GM19035 (cell line): Measurements from ENCODE around the gene ANKS1B.

Experiments
- ATAC-seq: cut with Tn5 transposase; IDR thresholded peaks from one replicate; pipeline ENCODE4 v1.9.1; 2021; ENCODE audit not compliant: unreplicated experiment

Gene ANKS1B

DNA sequence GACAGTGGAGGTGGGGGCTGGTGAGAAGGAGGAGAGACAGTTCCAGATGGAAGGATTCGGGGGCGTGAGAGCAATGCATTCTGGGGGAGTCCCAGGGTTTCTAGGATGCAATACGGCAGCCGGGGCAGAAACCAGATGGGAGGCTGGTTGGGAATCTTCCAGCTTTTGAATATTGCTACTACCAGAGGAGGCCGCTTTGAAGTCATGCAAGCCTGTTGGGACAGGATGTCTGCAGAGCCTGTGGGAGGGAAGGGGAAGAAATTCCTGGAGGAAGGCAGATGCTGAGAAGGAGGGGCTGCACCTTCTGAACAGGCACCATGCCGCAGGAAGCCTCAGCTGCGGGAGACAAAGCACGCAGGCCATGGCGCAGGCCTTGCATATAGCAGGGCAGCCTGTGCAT lies 1234.2 kb downstream of the ANKS1B start:
- no peak for ATAC-seq

DNA sequence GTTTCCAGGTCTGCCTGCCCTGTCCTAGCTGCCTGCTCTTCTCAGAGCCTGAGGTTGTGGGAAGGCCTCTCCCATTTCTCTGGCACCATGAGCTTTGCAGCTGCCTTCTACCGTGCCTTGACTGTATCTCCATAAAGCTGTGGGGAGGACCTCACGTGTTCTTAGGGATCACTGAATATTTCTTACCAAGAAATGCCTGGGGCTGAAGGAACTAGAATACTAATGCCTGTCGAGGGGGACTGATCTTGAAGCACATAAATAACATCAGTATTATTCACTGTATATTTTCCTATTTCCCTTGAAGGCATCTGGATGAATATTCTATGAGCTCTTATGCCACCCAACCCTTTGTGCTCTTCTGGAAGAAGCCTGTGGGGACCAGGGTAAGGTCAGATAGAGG lies 1236.3 kb downstream of the ANKS1B start:
- ATAC-seq = no peak

DNA sequence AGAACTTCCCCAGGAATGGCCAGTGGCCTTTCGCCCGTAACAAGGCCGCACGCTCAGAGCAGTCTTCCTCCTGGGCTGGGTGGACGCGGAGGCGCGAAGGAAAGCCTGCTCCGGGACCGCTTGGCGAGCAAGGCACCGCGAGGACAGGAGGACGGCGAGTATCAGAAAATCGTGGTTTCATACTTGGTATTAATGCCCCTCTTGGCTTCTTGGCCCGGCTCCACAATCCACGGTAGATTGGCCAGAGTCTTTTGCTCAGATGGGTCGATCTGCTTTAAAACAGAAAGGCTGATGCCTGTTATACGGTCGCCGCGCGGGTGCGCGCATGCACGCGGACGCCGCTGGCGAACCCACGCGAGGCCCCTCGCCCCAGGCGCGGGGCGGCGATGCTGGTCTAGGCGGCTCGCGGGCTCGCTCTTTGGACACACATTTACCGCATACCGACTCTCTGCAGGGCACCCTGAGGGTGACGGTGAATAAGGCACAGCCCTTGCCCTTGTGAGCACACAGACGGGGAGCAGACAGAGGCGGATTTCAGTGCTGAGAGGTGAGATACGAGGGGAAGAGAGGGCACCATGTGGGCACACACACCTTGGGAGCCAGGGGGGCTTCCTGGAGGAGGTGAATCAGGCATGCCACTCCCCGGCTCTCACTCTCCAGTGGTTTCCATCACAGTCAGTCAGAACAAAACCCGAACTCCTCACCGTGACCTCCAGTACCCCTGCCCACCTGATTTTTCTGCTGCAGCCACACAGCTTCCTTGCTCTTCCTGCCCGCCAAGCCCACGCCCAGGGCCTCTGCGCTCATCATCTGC lies 1239.0 kb downstream of the ANKS1B start:
- peak; percentile 54 for ATAC-seq

DNA sequence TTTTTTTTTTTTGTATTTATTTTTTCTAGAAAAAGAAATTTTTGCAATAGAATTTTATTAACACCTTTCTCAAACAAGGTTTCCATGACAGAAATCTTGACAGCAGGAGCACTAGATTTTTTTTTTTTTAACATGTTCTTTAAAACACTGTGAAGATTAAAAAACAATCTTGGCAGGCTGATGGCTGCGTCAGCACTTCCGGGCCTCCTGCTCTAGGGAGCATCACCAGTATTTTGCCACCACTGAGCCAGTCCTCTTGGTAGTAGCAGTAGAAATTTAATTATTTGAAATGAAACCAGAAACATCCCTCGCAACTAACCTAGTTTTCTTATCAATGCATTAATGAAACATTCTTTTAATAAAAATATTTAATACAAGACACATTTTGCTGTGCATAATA lies 1240.1 kb downstream of the ANKS1B start:
- ATAC-seq = no peak

DNA sequence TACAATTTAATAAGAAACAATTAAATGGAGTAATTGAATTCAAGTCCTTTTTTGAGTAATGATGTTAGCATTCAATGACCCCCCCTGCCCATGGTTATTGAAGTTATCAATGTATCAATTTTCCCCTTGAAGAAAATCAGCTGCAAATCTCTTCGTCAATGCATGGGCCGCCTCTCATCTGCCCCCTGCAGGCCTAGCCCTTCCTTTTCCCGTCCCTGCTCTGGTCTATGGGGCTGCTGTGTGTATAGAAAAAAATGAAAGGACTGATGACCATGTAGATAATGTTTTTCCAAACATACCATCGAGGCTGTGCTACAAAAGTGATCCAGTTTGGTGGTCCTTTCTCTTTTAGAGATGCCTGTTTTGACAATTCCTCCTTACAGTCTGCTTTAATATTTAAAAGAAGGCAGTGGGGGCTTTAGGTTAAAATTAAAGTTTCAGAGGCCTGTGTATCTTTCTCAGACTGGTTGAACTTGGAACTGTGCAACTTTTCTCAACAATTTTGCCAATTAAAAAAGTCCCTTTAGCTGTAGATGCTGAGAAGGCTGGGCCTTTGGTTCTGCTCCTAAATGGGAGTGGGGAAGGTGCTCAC lies 1241.3 kb downstream of the ANKS1B start:
- ATAC-seq = no peak

DNA sequence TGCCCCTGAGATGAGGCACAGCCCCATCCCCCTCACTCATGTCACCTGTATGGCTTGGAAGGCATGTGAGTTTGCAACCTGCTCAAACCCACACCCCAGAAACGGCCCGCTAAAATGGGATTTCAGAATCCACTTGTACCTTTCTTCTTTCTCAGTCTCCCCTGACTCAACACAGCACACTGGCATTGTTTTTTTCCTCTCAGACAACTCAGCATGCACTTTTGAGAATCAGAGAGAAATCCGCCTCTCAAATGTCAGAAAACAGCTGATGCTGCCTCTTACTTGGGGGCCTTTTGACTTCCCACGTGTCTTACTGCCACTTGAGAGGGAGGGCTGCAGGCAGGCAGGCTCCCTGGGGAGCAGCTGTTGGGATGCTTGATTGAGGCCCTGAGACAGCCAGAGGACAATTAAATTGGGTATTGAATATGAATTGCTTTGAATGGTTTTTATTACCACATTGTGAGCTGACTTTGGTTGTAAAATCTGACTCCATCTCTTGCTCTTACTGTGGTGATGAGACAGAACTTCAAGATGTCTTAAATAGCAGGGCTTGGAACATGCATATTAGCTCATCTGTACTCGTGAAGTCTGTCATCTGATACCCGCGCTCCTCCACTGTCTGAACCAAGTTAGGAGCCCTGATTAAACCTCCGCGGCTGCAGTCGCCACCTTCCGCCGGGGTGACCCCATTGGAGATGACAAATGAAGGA lies 1243.0 kb downstream of the ANKS1B start:
- no peak for ATAC-seq

DNA sequence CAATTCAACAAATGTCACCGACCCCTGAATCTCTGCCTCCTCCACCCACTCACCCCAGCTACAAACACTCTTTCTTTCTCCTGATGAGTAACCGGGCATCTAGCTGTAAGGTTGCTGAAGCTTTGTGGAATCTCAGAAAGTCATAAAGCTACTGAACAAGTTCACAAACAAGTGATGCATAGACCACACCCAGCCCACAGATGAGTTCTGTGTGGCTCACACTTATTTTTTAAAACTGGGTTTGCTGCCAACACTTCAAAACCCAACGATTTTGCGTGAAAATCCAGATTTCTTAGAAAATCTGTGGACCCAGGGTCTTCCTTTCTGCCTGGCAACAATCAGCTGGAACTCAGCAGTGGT lies 1243.6 kb downstream of the ANKS1B start:
- ATAC-seq = no peak

DNA sequence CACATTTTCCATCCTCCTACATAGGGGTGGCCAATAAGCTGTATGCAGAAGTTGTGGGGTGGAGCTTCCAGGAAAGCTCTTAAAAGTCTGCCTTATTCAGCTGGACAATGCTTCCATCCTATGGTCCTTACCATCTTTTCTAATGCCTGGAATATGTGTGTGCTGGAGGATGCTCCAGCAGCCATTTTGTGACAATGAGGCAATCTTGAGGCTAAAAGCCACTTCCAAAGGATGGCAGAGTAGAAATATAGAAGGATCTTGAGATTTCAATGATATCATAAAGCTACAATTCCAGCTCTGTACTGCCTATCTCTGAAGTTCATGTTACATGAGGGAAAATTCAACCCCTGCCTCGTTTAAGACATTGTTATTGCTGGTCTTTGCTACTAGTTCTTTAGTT lies 1244.0 kb downstream of the ANKS1B start:
- ATAC-seq = no peak

DNA sequence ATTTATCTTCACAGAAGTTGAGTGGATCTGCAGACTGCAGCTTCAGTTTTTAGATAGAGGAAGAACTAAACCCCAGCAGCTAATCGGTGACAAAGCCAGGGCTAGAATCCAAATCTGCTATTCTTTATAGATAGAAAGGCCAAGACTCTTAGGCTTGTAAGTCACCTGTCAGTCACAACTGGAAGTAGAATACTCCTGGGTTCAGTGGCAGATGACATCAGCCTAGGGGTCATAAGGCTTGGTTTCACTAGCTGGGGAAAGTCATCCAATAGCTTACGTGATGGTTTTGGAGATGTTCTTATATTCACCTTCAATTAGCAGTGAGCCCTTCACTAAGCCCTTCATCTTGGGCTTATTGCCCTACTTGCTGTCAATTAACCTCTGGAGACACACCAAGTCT lies 1246.2 kb downstream of the ANKS1B start:
- no peak for ATAC-seq

DNA sequence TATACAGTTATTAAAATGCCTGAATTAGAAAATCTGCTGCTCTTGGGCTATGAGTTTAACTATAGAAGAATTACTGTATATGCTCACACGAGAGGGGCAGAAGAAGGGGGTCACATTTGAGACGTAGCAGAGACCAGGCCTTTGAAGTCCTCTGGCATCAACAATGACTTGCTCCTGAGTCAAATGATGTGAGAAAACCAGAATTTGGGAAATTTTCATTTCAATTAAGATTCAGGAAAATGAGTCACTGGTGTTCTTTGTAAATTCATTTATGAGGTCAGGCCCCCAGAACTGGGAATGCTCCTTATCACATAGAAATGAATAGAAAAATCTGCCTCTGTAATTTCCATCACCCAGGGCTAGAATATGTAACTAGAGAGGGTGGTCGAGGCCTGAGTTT lies 1246.7 kb downstream of the ANKS1B start:
- ATAC-seq = no peak

DNA sequence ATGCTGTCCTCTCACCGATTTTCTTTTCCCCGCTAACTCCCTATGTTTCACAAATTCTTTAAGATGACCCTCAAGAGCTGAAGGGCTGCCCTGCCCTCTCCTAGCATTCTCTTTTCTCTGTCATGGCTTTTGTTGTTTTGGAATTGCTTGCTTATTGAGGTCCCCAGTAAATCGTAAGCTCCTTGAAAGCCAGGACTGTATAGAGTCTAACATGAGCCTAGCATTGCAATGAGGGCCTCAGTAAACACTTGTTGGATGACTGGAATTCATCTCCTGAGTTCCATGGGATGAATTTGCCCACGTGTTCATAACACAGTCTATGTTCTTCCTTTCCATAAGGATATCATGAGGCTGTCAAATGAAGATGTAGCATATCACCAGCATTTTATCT lies 1247.4 kb downstream of the ANKS1B start:
- no peak for ATAC-seq

DNA sequence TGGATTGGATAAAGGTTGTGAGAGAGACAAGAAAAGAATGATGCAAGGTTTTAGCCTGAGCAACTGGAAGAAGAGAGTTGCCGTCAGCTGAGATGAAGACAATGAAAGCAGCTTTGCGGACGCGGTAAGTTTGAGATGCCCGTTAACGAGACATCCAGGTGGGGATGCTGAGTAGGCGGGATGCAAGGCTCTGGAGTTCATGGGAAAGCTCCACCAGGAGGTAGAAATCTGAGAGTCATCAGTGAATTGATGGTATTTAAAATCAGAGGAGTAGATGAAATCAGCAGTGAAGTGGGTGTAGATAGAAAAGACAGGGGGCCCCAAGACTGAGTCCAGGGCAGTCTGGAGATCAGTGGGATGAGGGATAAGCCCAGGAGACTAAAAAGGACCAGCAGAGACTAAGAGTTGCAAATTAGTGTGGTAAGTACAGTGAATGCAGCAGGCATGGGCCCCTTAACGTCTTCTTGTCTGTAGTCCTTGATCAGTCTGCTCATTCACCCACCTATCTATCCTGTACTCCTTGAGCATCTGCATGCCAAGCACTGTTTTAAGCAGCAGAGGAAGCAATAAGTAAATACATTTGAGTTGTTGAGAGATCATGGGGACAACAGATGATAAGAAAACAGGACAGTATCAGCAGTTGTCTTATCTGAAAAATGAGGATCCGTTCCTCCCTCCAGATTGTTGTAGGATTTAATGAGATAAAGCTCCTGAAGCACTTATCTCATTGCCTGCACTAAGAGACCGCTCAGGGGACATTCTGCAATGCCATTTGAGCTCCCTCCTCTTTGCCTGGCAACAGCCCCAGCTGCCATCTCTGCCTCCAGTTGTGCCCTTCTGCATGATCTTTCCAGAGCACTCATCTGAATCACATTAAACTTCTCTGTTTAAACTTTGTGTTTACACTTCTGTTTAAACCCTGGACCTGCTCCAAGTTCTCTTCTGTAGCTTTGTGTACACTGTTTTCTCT lies 1248.1 kb downstream of the ANKS1B start:
- no peak for ATAC-seq

DNA sequence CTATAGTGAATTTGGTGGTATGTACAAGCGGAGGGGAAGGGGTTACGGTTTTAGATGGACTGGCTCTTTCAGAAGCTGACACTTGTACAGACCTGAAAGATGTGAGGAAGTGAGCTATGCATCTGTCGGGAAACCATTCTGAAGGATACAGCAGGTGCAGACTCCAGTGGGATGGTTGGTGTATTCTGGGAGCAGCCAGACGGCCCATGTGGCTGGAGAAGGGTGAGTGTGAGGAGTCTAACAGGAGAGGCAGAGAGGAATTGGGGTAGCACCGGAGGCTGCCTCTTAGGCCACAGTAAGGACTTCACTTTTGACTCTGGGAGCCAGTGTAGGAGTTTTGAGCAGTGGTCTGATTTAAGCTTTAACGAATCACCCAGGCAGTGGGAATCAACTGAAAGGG lies 1248.9 kb downstream of the ANKS1B start:
- ATAC-seq = no peak

DNA sequence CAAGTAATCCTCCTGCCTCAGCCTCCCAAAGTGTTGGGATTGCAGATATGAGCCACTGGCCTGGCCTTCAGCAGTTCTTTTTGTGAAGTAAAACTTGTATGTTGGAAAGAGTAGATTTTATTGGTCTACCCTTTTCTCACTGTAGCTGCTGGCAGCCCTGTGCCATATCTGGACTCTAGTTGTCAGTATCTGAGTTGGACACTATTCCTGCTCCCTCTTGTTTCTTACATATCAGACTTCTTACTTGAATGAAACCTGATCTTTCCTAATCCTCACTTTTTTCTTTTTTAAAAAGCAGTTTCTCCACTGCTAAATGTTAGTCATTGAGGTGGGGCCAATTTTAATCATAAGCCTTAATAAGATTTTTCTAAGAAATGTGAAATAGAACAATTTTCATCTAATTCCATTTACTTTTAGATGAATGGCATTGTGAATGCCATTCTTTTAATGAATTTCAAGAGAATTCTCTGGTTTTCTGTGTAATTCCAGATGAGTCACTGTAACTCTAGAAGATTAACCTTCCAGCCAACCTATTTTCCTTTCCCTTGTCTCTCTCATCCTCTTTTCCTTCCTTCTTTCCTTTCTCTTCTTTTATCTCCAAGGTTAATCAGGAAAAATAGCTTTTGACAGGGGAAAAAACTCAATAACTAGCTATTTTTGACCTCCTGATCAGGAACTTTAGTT lies 1250.9 kb downstream of the ANKS1B start:
- ATAC-seq = no peak

DNA sequence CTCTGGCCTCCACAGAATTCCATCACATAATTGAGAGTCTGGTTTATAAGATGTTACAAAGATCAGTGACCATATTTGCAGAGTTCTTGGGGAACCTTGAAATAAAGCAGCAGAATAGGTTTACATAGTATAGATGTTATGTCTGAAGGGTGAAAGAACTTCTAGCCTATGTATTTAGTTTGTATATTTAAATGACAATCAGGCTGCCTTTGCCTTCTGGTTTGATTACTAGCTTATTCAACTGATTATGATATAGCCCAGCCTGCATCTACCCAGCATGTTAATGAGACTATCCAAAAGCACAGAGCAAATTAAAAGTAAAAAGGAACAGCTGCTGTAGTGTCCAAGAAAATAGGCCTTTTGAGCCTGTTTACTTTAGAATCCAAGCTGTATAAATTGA lies 1254.3 kb downstream of the ANKS1B start:
- no peak for ATAC-seq

DNA sequence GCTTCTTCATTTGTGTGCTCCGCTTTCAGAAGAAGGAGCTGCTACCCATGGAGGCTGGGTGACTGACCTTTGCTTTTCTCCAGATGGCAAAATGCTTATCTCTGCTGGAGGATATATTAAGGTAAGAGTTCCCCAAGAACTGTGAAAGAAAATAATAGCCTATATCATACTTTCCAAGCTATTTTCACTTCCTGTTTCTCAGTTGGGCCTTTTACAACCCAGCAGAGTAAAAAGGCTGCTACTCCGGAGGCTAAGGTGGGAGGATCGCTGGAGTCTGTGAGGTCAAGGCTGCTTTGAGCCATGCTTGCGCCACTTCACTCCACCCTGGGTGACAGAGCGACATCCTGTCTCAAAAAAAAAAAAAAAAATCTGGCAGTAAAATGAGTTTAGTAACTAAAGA lies 1257.5 kb downstream of the ANKS1B start:
- ATAC-seq = no peak

DNA sequence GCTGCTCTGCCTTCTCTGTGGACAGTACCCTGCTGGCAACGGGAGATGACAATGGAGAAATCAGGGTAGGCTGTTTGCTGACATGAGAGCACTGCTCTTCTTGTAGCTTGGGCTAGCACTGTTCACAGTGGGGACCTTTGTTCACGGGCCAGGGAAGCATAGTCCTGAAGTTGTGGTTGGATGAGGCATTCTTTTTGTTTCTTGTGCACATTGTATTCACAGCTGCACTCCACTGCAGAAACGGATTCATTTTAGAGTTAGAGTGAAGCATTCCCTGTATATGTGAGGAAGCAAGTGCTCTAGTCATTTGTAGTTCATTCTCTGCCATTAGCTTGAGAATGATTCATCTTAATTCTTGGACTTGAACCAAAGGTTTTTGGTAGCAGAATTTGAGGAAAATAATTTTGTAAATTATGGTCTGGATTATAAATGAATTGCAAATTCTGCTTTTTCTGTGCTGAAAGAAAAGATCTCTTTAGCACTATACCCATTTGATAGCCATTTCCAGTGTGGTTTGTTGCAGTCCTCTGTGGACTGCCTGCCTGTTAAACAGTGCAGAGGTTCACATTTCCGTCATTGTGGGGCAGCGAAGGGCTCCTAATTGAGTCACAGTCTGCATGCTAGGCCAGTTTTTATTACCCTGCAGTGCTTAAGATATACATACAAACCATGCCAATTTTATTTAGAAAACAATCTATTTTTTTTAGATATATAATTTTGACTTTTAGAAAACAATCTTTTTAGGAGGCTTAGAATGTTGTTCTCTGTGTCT lies 1259.1 kb downstream of the ANKS1B start:
- peak; percentile 76 for ATAC-seq

DNA sequence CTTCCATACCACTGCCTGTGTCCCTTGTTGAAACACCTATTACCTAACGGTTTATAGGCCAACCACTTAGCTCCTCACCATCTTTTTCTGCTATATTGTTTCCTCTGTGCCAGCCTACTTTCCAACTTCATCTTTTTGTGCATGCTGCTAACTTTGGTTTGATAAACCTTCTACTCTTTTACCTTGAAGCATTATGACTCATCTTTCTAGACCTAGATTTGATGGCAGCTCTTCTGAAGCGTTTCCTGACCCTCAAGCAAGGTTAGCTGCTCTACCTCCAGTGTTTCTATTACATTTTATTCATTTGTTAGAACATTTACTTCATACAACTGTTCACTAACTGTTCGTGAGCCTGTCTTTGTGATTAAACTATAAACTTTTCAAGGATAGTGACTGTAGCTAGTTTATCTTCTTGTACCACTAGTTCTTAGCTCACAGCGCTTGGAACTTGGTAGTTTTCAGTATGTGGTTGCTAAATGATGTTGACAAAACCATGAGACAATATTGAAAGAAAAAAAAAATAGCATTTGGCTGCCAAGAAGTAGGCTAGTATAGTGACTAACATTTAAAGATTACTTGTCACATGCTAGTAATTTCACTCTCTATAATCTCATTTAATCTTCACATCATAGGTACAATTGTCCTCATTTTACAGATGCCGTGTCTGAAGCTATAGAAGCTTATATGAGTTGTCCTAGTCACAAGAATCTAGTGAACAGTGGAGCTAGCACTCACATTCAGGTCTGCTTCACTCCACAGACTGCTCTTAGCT lies 1260.2 kb downstream of the ANKS1B start:
- no peak for ATAC-seq

DNA sequence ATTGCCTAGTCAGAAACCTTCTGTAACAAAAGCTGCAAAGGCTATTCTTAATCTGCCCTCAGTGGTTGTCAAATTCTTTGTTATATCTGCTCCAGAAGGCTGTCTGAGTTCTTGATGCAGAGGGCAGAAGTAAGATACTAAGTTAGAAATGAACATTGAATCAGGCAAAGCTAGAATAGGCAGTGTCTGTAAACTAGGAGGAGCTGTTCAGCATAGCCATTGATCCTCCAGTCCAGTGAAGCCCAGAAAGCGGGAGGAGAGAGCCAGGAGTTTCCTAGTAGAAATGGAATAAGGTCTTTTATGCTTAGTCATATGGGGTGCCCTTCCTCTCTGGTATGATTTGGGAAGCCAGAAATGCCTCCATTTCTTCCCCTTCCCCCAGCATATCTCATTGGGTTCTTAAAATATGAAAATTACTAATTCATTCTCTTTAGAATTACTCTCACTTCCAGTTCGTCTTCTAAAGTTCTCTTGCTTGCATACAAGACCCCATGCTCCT lies 1263.5 kb downstream of the ANKS1B start:
- ATAC-seq = no peak
